BLaER1 treated with 17β-estradiol and CSF1 and Interleukin-3, amounts not matched to agents 10 nM and 100 nM (cell line): ENCODE data around the gene SMIM8.

Experiments used
- H3K27ac ChIP-seq, 11 experiments: shearing (Covaris generic); formaldehyde crosslinking; 2 replicates each; pipeline ENCODE4 v1.8.1; 2022
- H3K27me3 ChIP-seq, 11 experiments: shearing (Covaris generic); formaldehyde crosslinking; 2 replicates each; pipeline ENCODE4 v1.8.1; 2022
- H3K36me3 ChIP-seq, 11 experiments: shearing (Covaris generic); formaldehyde crosslinking; 2 replicates each; pipeline ENCODE4 v1.8.1; 2022
- H3K4me1 ChIP-seq, 10 experiments: shearing (Covaris generic); formaldehyde crosslinking; 2 replicates each; pipeline ENCODE4 v1.8.1; 2022
- H3K4me2 ChIP-seq, 11 experiments: shearing (Covaris generic); formaldehyde crosslinking; 2 replicates each; pipeline ENCODE4 v1.8.1; 2022
- H3K4me3 ChIP-seq, 10 experiments: shearing (Covaris generic); formaldehyde crosslinking; 2 replicates each; pipeline ENCODE4 v1.8.1; 2022
- H3K9ac ChIP-seq, 11 experiments: shearing (Covaris generic); formaldehyde crosslinking; 2 replicates each; pipeline ENCODE4 v1.8.1; 2022
- H3K9me3 ChIP-seq, 11 experiments: shearing (Covaris generic); formaldehyde crosslinking; replicated peaks in 1 of 11; 2 replicates each; pipeline ENCODE4 v1.8.1; 2022
- H4K20me1 ChIP-seq, 11 experiments: shearing (Covaris generic); formaldehyde crosslinking; 2 replicates each; pipeline ENCODE4 v1.8.1; 2022
- Cebpa-rat ChIP-seq, 11 experiments: shearing (Covaris generic); IDR thresholded peaks; 2 replicates each; pipeline ENCODE4 v1.8.1; 2022

Gene SMIM8

DNA sequence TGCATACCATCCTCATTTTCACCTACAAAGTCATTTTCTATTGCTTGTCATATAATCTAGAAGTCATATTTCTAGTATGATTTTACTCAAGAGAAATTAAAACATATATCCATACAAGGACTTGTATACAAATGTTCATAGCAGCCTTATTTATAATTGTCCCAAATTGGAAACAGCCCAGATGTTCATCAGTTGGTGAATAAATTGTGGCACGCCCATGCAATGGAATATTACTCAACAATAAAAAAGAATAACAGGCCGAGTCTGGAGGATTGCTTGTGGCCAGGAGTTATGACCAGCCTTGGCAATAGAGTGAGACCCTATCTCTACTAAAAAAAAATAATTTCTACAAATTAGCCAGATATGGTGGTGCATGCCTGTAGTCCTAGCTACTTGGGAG, 51.0 kb downstream of the SMIM8 start:
- no peaks in the 10 kb centered on the region for H3K36me3 ChIP-seq
- TF ChIP-seq Cebpa-rat (IDR thresholded peaks at IDR 0.05): no peak
- H4K20me1 ChIP-seq: no peaks in the 10 kb centered on the region
- no peak overlapping the region for H3K4me3 ChIP-seq
- H3K4me1 ChIP-seq: peaks cover 5 to 17% (median 9%) of the 10 kb centered on the region in 10 experiments; a peak in 17 of 20 replicates
- no peak overlapping the region for H3K27ac ChIP-seq
- no peak overlapping the region for H3K9ac ChIP-seq
- no peaks in the 10 kb centered on the region for H3K27me3 ChIP-seq
- H3K9me3 ChIP-seq: peaks cover 10 to 18% (median 12%) of the 10 kb centered on the region in 11 experiments; a peak in 16 of 22 replicates
- no peak overlapping the region for H3K4me2 ChIP-seq

DNA sequence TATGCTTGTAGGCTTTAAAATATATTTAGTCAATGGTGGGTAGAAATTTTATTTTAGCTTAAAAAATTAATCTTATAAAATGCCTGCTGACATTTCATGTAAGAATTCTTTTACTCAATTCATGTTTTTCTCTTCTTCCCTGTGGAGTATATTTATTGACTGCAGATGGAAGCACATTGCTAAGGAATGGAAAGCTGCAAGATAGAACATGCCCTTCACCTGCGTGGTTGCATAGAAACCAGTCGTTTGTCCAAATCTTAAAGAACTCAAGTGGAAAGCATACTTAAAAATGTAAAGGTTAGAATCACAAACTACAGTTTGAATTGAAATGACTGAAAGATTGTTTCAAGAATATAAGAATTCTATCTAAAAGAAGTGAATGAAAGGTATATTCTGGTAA, 52.9 kb downstream of the SMIM8 start:
- Histone ChIP-seq H3K4me2 (no peak overlapping the region), H3K9me3 (peaks cover 0 to 4% (median 0%) of the 10 kb centered on the region in 11 experiments; a peak in 1 of 22 replicates), H3K9ac (no peak overlapping the region), H4K20me1 (no peaks in the 10 kb centered on the region), H3K4me1 (peaks cover 5 to 30% (median 18%) of the 10 kb centered on the region in 10 experiments; a peak in 18 of 20 replicates), H3K27me3 (no peaks in the 10 kb centered on the region), H3K36me3 (no peaks in the 10 kb centered on the region), H3K4me3 (no peak overlapping the region), H3K27ac (no peak overlapping the region)
- TF ChIP-seq Cebpa-rat (IDR thresholded peaks at IDR 0.05): no peak

DNA sequence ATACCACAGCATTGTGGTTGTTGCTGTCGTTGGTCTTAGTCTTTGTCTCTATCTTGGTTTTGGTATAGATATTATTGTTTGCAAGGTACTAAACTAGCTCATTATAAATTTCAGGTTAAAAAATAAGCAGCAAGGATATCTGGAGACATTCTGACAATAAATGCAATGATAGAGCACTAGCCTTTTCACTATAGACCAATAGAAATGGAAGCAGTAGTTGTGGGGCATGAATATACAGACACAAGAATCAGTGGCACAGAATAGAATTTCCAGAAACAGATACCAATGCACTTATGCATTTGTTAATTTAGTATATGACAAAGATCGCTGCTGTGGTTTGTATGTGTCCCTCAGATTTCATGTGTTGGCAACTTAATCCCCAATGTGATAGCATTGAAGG, 54.3 kb downstream of the SMIM8 start:
- no peaks in the 10 kb centered on the region for H3K27me3 ChIP-seq
- H4K20me1 ChIP-seq: no peaks in the 10 kb centered on the region
- H3K4me2 ChIP-seq: peak overlapping the region in 6 of 11 experiments; percentile 9 to 26 (median 22); a peak in 3 of 22 replicates
- H3K9me3 ChIP-seq: peaks cover 0 to 4% (median 0%) of the 10 kb centered on the region in 11 experiments; a peak in 1 of 22 replicates
- no peak for TF ChIP-seq Cebpa-rat (IDR thresholded peaks at IDR 0.05)
- H3K9ac ChIP-seq: no peak overlapping the region
- peaks cover 5 to 30% (median 18%) of the 10 kb centered on the region in 10 experiments; a peak in 18 of 20 replicates for H3K4me1 ChIP-seq
- no peaks in the 10 kb centered on the region for H3K36me3 ChIP-seq
- H3K27ac ChIP-seq: no peak overlapping the region
- H3K4me3 ChIP-seq: no peak overlapping the region

DNA sequence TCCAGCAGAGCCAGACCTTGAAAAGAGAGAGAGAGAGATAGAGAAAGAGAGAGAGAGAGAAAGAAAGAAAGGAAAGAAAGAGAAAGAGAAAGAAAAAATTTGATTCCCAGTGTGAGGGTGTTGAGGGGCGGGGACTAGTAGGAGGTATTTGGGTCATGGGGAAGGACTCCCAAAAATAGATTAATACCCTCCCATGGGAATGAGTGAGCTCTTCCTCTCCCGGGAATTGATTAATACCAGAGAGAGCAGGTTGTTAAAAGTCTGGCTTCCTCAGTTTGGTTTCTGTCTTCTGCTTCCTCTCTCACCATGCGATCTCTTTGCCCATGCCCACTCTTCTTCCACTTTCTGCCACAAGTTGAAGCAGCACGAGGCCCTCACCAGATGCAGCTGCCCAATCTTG, 56.6 kb downstream of the SMIM8 start:
- H3K27me3 ChIP-seq: no peaks in the 10 kb centered on the region
- peak overlapping the region in 7 of 11 experiments; percentile 8 to 62 (median 36); a peak in 10 of 22 replicates for H3K27ac ChIP-seq
- H3K4me3 ChIP-seq: no peak overlapping the region

DNA sequence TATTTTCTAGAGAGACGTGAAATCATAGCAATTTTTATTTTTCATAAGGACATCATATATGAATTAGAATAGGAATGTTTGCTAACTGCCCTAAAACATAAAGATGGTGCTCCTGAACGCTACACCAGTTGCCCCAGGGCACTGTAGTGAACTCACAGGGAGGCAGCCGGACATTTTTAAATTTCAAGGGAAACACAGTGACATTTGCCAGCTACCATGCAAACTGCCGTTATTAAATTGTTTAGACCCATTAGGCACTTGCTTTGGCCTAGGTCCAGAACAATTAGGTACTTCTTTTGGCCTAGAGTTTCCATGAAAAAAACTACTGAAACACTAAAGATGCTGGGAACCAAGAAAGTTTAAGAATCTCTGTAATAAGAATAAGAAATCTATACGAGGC, 60.5 kb downstream of the SMIM8 start:
- Histone ChIP-seq H3K4me3 (no peak overlapping the region), H3K4me1 (peaks cover 0 to 18% (median 11%) of the 10 kb centered on the region in 10 experiments; a peak in 16 of 20 replicates)

More for the DNA sequence above, 56.6 kb downstream of the SMIM8 start:
- Histone ChIP-seq H3K4me1 (peaks cover 5 to 30% (median 18%) of the 10 kb centered on the region in 10 experiments; a peak in 18 of 20 replicates), H4K20me1 (no peaks in the 10 kb centered on the region), H3K9ac (no peak overlapping the region), H3K4me2 (peak overlapping the region; percentile 32 to 55 (median 48); a peak in 21 of 22 replicates), H3K36me3 (no peaks in the 10 kb centered on the region), H3K9me3 (no peaks in the 10 kb centered on the region)
- TF ChIP-seq Cebpa-rat (IDR thresholded peaks at IDR 0.05): no peak

DNA sequence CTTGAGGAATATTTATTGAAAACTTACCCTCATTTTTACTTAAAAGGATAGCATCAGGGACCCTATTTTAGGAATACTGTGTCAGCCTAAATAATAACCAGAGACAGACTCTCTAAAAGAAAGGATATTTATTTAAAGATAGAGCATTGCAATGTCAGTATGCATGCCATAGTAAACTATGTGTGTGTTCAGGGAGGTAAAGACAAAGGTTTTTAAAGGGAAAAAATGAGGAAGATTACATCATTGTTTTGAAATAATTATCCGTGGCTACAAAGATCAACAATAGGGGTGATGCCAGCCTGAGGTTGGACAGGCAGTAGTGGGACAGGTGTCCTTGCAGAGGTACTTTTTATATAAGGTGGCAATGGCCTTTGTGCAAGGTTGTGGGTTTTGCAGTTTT, 61.6 kb downstream of the SMIM8 start:
- no peak overlapping the region for H3K4me3 ChIP-seq
- H3K4me2 ChIP-seq: no peak overlapping the region
- no peak overlapping the region for H3K27ac ChIP-seq
- no peak for TF ChIP-seq Cebpa-rat (IDR thresholded peaks at IDR 0.05)
- no peaks in the 10 kb centered on the region for H3K9me3 ChIP-seq
- no peaks in the 10 kb centered on the region for H4K20me1 ChIP-seq
- H3K9ac ChIP-seq: no peak overlapping the region
- peaks cover 0 to 9% (median 4%) of the 10 kb centered on the region in 10 experiments; a peak in 13 of 20 replicates for H3K4me1 ChIP-seq
- H3K27me3 ChIP-seq: no peaks in the 10 kb centered on the region
- no peaks in the 10 kb centered on the region for H3K36me3 ChIP-seq

More for the DNA sequence above, 60.5 kb downstream of the SMIM8 start:
- no peaks in the 10 kb centered on the region for H4K20me1 ChIP-seq
- TF ChIP-seq Cebpa-rat (IDR thresholded peaks at IDR 0.05): no peak
- no peaks in the 10 kb centered on the region for H3K36me3 ChIP-seq
- no peak overlapping the region for H3K4me2 ChIP-seq
- H3K27me3 ChIP-seq: no peaks in the 10 kb centered on the region
- no peaks in the 10 kb centered on the region for H3K9me3 ChIP-seq
- no peak overlapping the region for H3K27ac ChIP-seq
- H3K9ac ChIP-seq: no peak overlapping the region

DNA sequence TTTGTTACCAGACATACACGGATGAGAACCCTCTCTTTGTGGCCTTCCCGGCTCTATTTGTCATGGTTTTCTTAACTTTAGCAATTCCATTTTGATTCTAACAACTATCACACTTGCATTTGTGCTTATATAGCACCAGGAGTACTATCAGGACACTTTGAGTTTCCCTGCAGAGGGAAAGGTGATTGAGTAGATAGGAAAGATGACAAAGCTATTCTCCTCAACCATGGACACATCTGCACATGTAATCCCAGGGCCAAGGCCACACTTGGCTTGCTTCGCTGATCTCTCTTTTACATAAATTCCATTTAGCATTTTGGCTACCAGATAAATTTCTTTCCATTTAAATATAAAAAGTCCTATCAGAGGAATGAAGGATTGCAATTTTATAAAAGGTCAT, 62.1 kb downstream of the SMIM8 start:
- no peak overlapping the region for H3K9ac ChIP-seq
- H3K4me2 ChIP-seq: no peak overlapping the region
- no peaks in the 10 kb centered on the region for H3K36me3 ChIP-seq
- H3K9me3 ChIP-seq: no peaks in the 10 kb centered on the region
- H3K4me1 ChIP-seq: peaks cover 0 to 5% (median under 1%) of the 10 kb centered on the region in 10 experiments; a peak in 9 of 20 replicates
- H3K27ac ChIP-seq: no peak overlapping the region
- no peaks in the 10 kb centered on the region for H3K27me3 ChIP-seq
- H4K20me1 ChIP-seq: no peaks in the 10 kb centered on the region
- no peak for TF ChIP-seq Cebpa-rat (IDR thresholded peaks at IDR 0.05)
- no peak overlapping the region for H3K4me3 ChIP-seq

DNA sequence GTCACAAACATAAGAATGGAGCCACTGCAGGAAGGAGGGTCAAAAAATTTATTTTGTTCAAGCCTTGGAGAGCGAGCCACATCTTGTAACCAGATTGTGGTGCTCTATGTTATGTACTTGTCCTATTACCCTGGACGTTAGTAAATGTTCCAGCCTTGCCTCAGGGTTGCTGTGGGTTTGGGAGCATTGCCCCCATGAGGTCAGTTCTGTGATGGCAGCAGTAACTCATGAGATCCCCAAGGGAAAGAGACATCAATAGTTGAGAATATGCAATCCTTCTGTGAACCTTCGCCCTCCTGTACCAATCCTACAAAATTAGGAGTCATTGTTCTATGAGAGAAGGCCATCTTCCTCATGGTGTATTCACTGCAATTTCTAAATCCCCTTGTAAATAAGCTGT, 68.9 kb downstream of the SMIM8 start:
- Histone ChIP-seq H3K9me3 (no peaks in the 10 kb centered on the region), H3K9ac (no peak overlapping the region), H3K27me3 (no peaks in the 10 kb centered on the region), H3K4me3 (no peak overlapping the region), H3K36me3 (no peaks in the 10 kb centered on the region), H3K4me2 (no peak overlapping the region), H3K4me1 (peaks cover 0 to 4% (median 0%) of the 10 kb centered on the region in 10 experiments; a peak in 1 of 20 replicates), H3K27ac (no peak overlapping the region), H4K20me1 (no peaks in the 10 kb centered on the region)
- no peak for TF ChIP-seq Cebpa-rat (IDR thresholded peaks at IDR 0.05)
